ENCODE results near the gene NOX5. TPM values are rescaled to one million over a fixed set of nuclear protein-coding genes. Genes with fewer than 3 reads are reported as not detected.

Gene NOX5
- total and polyA plus RNA-seq, 10 of the 15 experiments (the other 5 are each of a cell fraction or from before 2014, with no cell fraction given), result not detected

DNA sequence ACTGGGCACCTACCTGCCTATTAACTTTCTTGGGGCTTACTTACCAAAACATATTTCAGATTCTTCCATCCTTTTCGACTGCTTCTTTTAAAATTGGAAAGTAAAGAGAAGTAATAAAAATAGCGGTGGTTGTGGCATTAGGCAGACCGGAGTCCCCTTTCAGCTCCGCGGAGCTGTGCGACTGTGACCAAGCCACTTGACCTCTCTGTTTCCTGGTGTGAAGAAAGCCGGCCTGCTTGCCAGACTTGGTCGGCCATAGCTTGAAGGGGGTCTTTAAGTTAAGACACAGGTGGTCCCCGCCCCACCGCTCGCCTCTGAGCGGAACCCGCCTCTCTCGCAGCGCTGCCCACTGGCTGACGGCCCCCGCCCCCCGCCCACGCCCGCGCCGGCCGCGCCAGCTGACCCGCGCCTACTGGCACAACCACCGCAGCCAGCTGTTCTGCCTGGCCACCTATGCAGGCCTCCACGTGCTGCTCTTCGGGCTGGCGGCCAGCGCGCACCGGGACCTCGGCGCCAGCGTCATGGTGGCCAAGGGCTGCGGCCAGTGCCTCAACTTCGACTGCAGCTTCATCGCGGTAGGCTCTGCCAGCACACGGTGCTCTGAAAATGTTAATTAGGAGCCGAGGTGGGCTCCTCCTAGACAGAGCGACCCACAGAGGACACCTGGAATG lies 18.3 kb downstream of the NOX5 start:
- ChIA-PET RAD21 (ENCODE audit: unreplicated experiment) (no interaction called here), SMC1A (ENCODE audit: uncharacterized antibody, unreplicated experiment) (no interaction called here), CTCF (interaction anchor here (1.8 kb wide), 1 partner anchor 361 kb away, joined by 6 read pairs; no protein-coding TSS in a partner anchor), POLR2A (no interaction called here)
- no peaks in the 10 kb centered on the region for H3K9me3 ChIP-seq (replicated peaks; ENCODE audit: control insufficient read depth, insufficient read depth, low read length)
- no peaks in the 10 kb centered on the region for H4K20me1 ChIP-seq (ENCODE audit: control insufficient read depth, insufficient read depth)
- H3K4me1 ChIP-seq (ENCODE audit: control insufficient read depth, insufficient read depth, low read length), result no peaks in the 10 kb centered on the region
- no peaks in the 10 kb centered on the region for H3K79me2 ChIP-seq (ENCODE audit: control insufficient read depth, insufficient read depth, low read length)
- in situ Hi-C loops (cut with MboI) (no loop called here), intact Hi-C loops (cut with micrococcal nuclease; ENCODE audit: unreplicated experiment) (no loop called here)
- no peak overlapping the region for H3K4me3 ChIP-seq
- no peak overlapping the region for H3K4me2 ChIP-seq (ENCODE audit: control insufficient read depth, insufficient read depth)
- peaks cover 0 to 5% of the 10 kb centered on the region in 2 experiments; a peak in 1 of 4 replicates for H3K27me3 ChIP-seq (replicated peaks in 1 of 2; ENCODE audit: control insufficient read depth in 2 of 2, insufficient read depth in 2 of 2, low read length in 1 of 2)
- H2AFZ ChIP-seq (ENCODE audit: control insufficient read depth, low read depth, low read length), result no peak overlapping the region
- DNase-seq (ENCODE audit: low read depth, low spot score) (no peak), ATAC-seq (no peak), FAIRE-seq (no peak)
- no peak overlapping the region for H3K9ac ChIP-seq (ENCODE audit: control insufficient read depth, insufficient read depth, low read length)
- TF ChIP-seq STAT1 (conservative IDR thresholded peaks at IDR 0.05) (no peak), YY1 (IDR thresholded peaks at IDR 0.05; ENCODE audit: low read depth, low read length) (no peak), EGR1 (IDR thresholded peaks at IDR 0.05; ENCODE audit: borderline replicate concordance in 1 of 2, low read depth in 2 of 2, low read length in 2 of 2) (no peak), GATAD2B (conservative IDR thresholded peaks at IDR 0.05; ENCODE audit: low read depth) (no peak), EP300 (IDR thresholded peaks at IDR 0.05; ENCODE audit: borderline replicate concordance in 1 of 2, control insufficient read depth in 1 of 2, low read depth in 2 of 2, low read length in 2 of 2) (no peak), ETV6 (conservative IDR thresholded peaks at IDR 0.05 in 1 of 2, IDR thresholded peaks at IDR 0.05 in 1 of 2; ENCODE audit: borderline replicate concordance in 1 of 2, low read depth in 1 of 2) (no peak), POLR2AphosphoS5 (IDR thresholded peaks at IDR 0.05; ENCODE audit: low read length) (no peak), BACH1 (IDR thresholded peaks at IDR 0.05; ENCODE audit: borderline replicate concordance) (no peak), BCL11A (IDR thresholded peaks at IDR 0.05; ENCODE audit: low read depth, low read length) (no peak)
- TF ChIP-seq, protein P1, sequence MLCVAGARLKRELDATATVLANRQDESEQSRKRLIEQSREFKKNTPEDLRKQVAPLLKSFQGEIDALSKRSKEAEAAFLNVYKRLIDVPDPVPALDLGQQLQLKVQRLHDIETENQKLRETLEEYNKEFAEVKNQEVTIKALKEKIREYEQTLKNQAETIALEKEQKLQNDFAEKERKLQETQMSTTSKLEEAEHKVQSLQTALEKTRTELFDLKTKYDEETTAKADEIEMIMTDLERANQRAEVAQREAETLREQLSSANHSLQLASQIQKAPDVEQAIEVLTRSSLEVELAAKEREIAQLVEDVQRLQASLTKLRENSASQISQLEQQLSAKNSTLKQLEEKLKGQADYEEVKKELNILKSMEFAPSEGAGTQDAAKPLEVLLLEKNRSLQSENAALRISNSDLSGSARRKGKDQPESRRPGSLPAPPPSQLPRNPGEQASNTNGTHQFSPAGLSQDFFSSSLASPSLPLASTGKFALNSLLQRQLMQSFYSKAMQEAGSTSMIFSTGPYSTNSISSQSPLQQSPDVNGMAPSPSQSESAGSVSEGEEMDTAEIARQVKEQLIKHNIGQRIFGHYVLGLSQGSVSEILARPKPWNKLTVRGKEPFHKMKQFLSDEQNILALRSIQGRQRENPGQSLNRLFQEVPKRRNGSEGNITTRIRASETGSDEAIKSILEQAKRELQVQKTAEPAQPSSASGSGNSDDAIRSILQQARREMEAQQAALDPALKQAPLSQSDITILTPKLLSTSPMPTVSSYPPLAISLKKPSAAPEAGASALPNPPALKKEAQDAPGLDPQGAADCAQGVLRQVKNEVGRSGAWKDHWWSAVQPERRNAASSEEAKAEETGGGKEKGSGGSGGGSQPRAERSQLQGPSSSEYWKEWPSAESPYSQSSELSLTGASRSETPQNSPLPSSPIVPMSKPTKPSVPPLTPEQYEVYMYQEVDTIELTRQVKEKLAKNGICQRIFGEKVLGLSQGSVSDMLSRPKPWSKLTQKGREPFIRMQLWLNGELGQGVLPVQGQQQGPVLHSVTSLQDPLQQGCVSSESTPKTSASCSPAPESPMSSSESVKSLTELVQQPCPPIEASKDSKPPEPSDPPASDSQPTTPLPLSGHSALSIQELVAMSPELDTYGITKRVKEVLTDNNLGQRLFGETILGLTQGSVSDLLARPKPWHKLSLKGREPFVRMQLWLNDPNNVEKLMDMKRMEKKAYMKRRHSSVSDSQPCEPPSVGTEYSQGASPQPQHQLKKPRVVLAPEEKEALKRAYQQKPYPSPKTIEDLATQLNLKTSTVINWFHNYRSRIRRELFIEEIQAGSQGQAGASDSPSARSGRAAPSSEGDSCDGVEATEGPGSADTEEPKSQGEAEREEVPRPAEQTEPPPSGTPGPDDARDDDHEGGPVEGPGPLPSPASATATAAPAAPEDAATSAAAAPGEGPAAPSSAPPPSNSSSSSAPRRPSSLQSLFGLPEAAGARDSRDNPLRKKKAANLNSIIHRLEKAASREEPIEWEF (IDR thresholded peaks at IDR 0.05; ENCODE audit: insufficient replicate concordance, low read depth, low read length), result no peak
- no peak overlapping the region for H3K27ac ChIP-seq (ENCODE audit: control insufficient read depth, insufficient read depth)
- WGBS (ENCODE audit: insufficient coverage, insufficient replicate concordance, low lambda C conversion rate, missing lambda C conversion rate), result 71% methylated on average over 31 of the region's 43 CpGs
- BruUV-seq (replicated peaks), result no TSS peak
- no peaks in the 10 kb centered on the region for H3K36me3 ChIP-seq (ENCODE audit: control insufficient read depth in 2 of 2, insufficient read depth in 2 of 2, low read length in 1 of 2)
